ENCODE data around the gene AGTPBP1. TPM values are rescaled to one million over a fixed set of nuclear protein-coding genes. Genes with fewer than 3 reads are reported as not detected.
"Not testable (repeated sequence)": the region's sequence is repeated elsewhere in the genome, so short reads cannot be mapped to it uniquely, and the experiment has no call there.

AGTPBP1 gene
- total RNA-seq, 3 donors from 2014 or later (not counting 1 experiment from before 2014, with no cell fraction given) = 140 to 150 (median 140) TPM

- Histone ChIP-seq H3K4me3 (ENCODE audit: low read length) (no peak overlapping the region), H3K9me3 (ENCODE audit: control insufficient read depth, insufficient read depth, low read length) (no peaks in the 10 kb centered on the region), H3K36me3 (ENCODE audit: control insufficient read depth, insufficient read depth, low read length) (no peaks in the 10 kb centered on the region), H3K27ac (ENCODE audit: low read length) (peak overlapping the region; percentile 4), H3K4me1 (ENCODE audit: control insufficient read depth, insufficient read depth, low read length) (peaks cover 25% of the 10 kb centered on the region), H3K27me3 (ENCODE audit: control insufficient read depth, insufficient read depth, low read length) (no peaks in the 10 kb centered on the region)
- Mint-ChIP-seq H3K4me3 (no peak overlapping the region), H3K9me3 (no peaks in the 10 kb centered on the region), H3K27me3 (ENCODE audit: low read depth in 2 of 2) (no peaks in the 10 kb centered on the region), H3K4me1 (peaks cover 78 to 84% of the 10 kb centered on the region in 2 donors), H3K36me3 (no peaks in the 10 kb centered on the region), H3K27ac (peak overlapping the region; percentile 58 to 78)
- ATAC-seq = peak in 2 of 3 donors; percentile 37 to 53
- no peak for DNase-seq
- TF ChIP-seq CTCF (IDR thresholded peaks at IDR 0.05) = no peak
- intact Hi-C loops (cut with micrococcal nuclease) = loop anchor here (2.0 kb wide), 1 partner anchor 13 kb away; no protein-coding TSS in a partner anchor
These were observed 11.9 kb downstream of the AGTPBP1 start for GRCh38 chr9:85729882-85730281.

- Mint-ChIP-seq H3K4me1 (peaks cover 78 to 88% of the 10 kb centered on the region in 2 donors), H3K4me3 (no peak overlapping the region), H3K36me3 (peaks cover 1% of the 10 kb centered on the region), H3K9me3 (no peaks in the 10 kb centered on the region), H3K27ac (peak overlapping the region; percentile 84 to 86), H3K27me3 (ENCODE audit: low read depth in 2 of 2) (no peaks in the 10 kb centered on the region)
- H3K9me3 ChIP-seq (ENCODE audit: control insufficient read depth, insufficient read depth, low read length) = no peaks in the 10 kb centered on the region
- ATAC-seq = no peak
- intact Hi-C loops (cut with micrococcal nuclease) = no loop called here
- no peak overlapping the region for H3K4me3 ChIP-seq (ENCODE audit: low read length)
- no peaks in the 10 kb centered on the region for H3K27me3 ChIP-seq (ENCODE audit: control insufficient read depth, insufficient read depth, low read length)
- 90% methylated on average over 2 of the region's 2 CpGs for WGBS (ENCODE audit: insufficient coverage)
- H3K36me3 ChIP-seq (ENCODE audit: control insufficient read depth, insufficient read depth, low read length) = no peaks in the 10 kb centered on the region
- DNase-seq = no peak
- TF ChIP-seq CTCF (IDR thresholded peaks at IDR 0.05) = no peak
- no peak overlapping the region for H3K27ac ChIP-seq (ENCODE audit: low read length)
- H3K4me1 ChIP-seq (ENCODE audit: control insufficient read depth, insufficient read depth, low read length) = peaks cover 41% of the 10 kb centered on the region
These were observed 14.3 kb downstream of the AGTPBP1 start for GRCh38 chr9:85727500-85727899.

- Histone ChIP-seq H3K27me3 (ENCODE audit: control insufficient read depth, insufficient read depth, low read length) (no peaks in the 10 kb centered on the region), H3K36me3 (ENCODE audit: control insufficient read depth, insufficient read depth, low read length) (no peaks in the 10 kb centered on the region), H3K9me3 (ENCODE audit: control insufficient read depth, insufficient read depth, low read length) (no peaks in the 10 kb centered on the region), H3K4me1 (ENCODE audit: control insufficient read depth, insufficient read depth, low read length) (peaks cover 41% of the 10 kb centered on the region), H3K4me3 (ENCODE audit: low read length) (no peak overlapping the region), H3K27ac (ENCODE audit: low read length) (no peak overlapping the region)
- DNase-seq (no peak), ATAC-seq (peak; percentile 54 to 56 (median 55))
- Mint-ChIP-seq H3K9me3 (peaks cover 0 to 2% of the 10 kb centered on the region in 2 donors), H3K27ac (peak overlapping the region; percentile 84 to 86), H3K27me3 (ENCODE audit: low read depth in 2 of 2) (no peaks in the 10 kb centered on the region), H3K4me1 (peaks cover 78 to 89% of the 10 kb centered on the region in 2 donors), H3K4me3 (peak overlapping the region; percentile 61), H3K36me3 (peaks cover 7% of the 10 kb centered on the region)
- intact Hi-C loops (cut with micrococcal nuclease) = loop anchor here (1.0 kb wide), 2 partner anchors 9 to 15 kb away; partner anchors contain the start of gene AGTPBP1
- WGBS (ENCODE audit: insufficient coverage) = 87% methylated on average over 4 of the region's 4 CpGs
- no peak for TF ChIP-seq CTCF (IDR thresholded peaks at IDR 0.05)
These were observed 15.0 kb downstream of the AGTPBP1 start for GRCh38 chr9:85726737-85727136.

- DNase-seq (peak; percentile 55 to 77), ATAC-seq (peak; percentile 29 to 66 (median 53))
- H3K36me3 Mint-ChIP-seq = peaks cover 19% of the 10 kb centered on the region
- peak overlapping the region; percentile 82 to 91 for H3K27ac Mint-ChIP-seq
- peaks cover 36% of the 10 kb centered on the region for H3K4me1 ChIP-seq (ENCODE audit: control insufficient read depth, insufficient read depth, low read length)
- no peaks in the 10 kb centered on the region for H3K36me3 ChIP-seq (ENCODE audit: control insufficient read depth, insufficient read depth, low read length)
- intact Hi-C loops (cut with micrococcal nuclease) = no loop called here
- peaks cover 2 to 12% of the 10 kb centered on the region in 2 donors for H3K9me3 Mint-ChIP-seq
- H3K27ac ChIP-seq (ENCODE audit: low read length) = peak overlapping the region; percentile 71
- peaks cover 81 to 92% of the 10 kb centered on the region in 2 donors for H3K4me1 Mint-ChIP-seq
- WGBS (ENCODE audit: insufficient coverage) = 67% methylated on average over 7 of the region's 7 CpGs
- no peak for TF ChIP-seq CTCF (IDR thresholded peaks at IDR 0.05)
- no peak overlapping the region for H3K4me3 ChIP-seq (ENCODE audit: low read length)
- no peaks in the 10 kb centered on the region for H3K27me3 Mint-ChIP-seq (ENCODE audit: low read depth in 2 of 2)
- H3K4me3 Mint-ChIP-seq = peak overlapping the region; percentile 73
- no peaks in the 10 kb centered on the region for H3K27me3 ChIP-seq (ENCODE audit: control insufficient read depth, insufficient read depth, low read length)
- no peaks in the 10 kb centered on the region for H3K9me3 ChIP-seq (ENCODE audit: control insufficient read depth, insufficient read depth, low read length)
These were observed 18.5 kb downstream of the AGTPBP1 start for GRCh38 chr9:85723215-85723614.

- H3K9me3 Mint-ChIP-seq = peaks cover 2 to 12% of the 10 kb centered on the region in 2 donors
- H3K4me3 Mint-ChIP-seq; H3K27me3 Mint-ChIP-seq (ENCODE audit: low read depth in 2 of 2); H3K9me3 ChIP-seq (ENCODE audit: control insufficient read depth, insufficient read depth, low read length); H3K27me3 ChIP-seq (ENCODE audit: control insufficient read depth, insufficient read depth, low read length); ATAC-seq; H3K36me3 ChIP-seq (ENCODE audit: control insufficient read depth, insufficient read depth, low read length); H3K4me3 ChIP-seq (ENCODE audit: low read length); H3K27ac ChIP-seq (ENCODE audit: low read length); DNase-seq: not testable (repeated sequence)
- H3K36me3 Mint-ChIP-seq = peaks cover 19% of the 10 kb centered on the region
- intact Hi-C loops (cut with micrococcal nuclease) = loop anchor here (5.0 kb wide), 1 partner anchor 223 kb away; the partner anchor contains the start of gene NAA35
- peak overlapping the region; percentile 82 to 91 for H3K27ac Mint-ChIP-seq
- peaks cover 42% of the 10 kb centered on the region for H3K4me1 ChIP-seq (ENCODE audit: control insufficient read depth, insufficient read depth, low read length)
- H3K4me1 Mint-ChIP-seq = peaks cover 91 to 96% of the 10 kb centered on the region in 2 donors
These were observed 22.3 kb downstream of the AGTPBP1 start for GRCh38 chr9:85719411-85719810.

All from natural killer cell (primary cell).